EH (cell line): ENCODE data around the gene CDC42BPG.

Experiments
- DNase-seq: peaks from one replicate; pipeline ENCODE4 v3.0.0-alpha.2; 2015; ENCODE audit warnings: low read depth

The CDC42BPG gene

GRCh38 chr11:64844330-64845128 is at the start of gene CDC42BPG:
Gene CDC42BPG (minus strand): TSS chr11:64844653. CDS start chr11:64844569, 84 bp downstream.
- peak; percentile 69 for DNase-seq

- DNase-seq, result no peak
These were observed 49.0 kb upstream of the CDC42BPG start for GRCh38 chr11:64893194-64894069.

- DNase-seq, result no peak
These were observed 48.4 kb upstream of the CDC42BPG start for GRCh38 chr11:64892838-64893193.

GRCh38 chr11:64892411-64892831 is 48.0 kb upstream of the CDC42BPG start:
- DNase-seq, result no peak

GRCh38 chr11:64891880-64892279 is 47.4 kb upstream of the CDC42BPG start:
- DNase-seq, result no peak

- no peak for DNase-seq
These were observed 46.9 kb upstream of the CDC42BPG start for GRCh38 chr11:64891215-64891848.

GRCh38 chr11:64890522-64890939 is 46.1 kb upstream of the CDC42BPG start:
- no peak for DNase-seq

- DNase-seq, result no peak
These were observed 44.5 kb upstream of the CDC42BPG start for GRCh38 chr11:64888729-64889511.

GRCh38 chr11:64888406-64888728 is 43.9 kb upstream of the CDC42BPG start:
- DNase-seq, result no peak

GRCh38 chr11:64887757-64888405 is 43.4 kb upstream of the CDC42BPG start:
- DNase-seq, result peak; percentile 67

- no peak for DNase-seq
These were observed 42.8 kb upstream of the CDC42BPG start for GRCh38 chr11:64887234-64887756.

GRCh38 chr11:64885367-64886286 is 41.2 kb upstream of the CDC42BPG start:
- peak; percentile 72 for DNase-seq

GRCh38 chr11:64884019-64884418 is 39.6 kb upstream of the CDC42BPG start:
- DNase-seq, result no peak

- DNase-seq, result no peak
These were observed 39.1 kb upstream of the CDC42BPG start for GRCh38 chr11:64883575-64883974.

- peak; percentile 22 for DNase-seq
These were observed 37.8 kb upstream of the CDC42BPG start for GRCh38 chr11:64882243-64882642.

GRCh38 chr11:64881476-64881875 is 37.0 kb upstream of the CDC42BPG start:
- no peak for DNase-seq

GRCh38 chr11:64880240-64881001 is 36.0 kb upstream of the CDC42BPG start:
- no peak for DNase-seq

GRCh38 chr11:64879244-64879900 is 34.9 kb upstream of the CDC42BPG start:
- no peak for DNase-seq
